Urinary bladder (tissue), 4 donors: ENCODE measurements around the gene COL16A1. TPM values are rescaled to one million over a fixed set of nuclear protein-coding genes. Genes with fewer than 3 reads are reported as not detected.

ENCODE experiments used
- DNase-seq: peaks from one replicate; pipeline ENCODE4 v3.0.0-alpha.2; 2015; ENCODE audit errors: extremely low spot score
- H3K27ac ChIP-seq: one replicate; pipeline ENCODE4 v1.5.1; 2013; ENCODE audit warnings: low read depth, mild to moderate bottlenecking, moderate library complexity
- H3K36me3 ChIP-seq: one replicate; pipeline ENCODE4 v1.6.1; 2013; ENCODE audit warnings: mild to moderate bottlenecking, moderate library complexity; ENCODE audit not compliant: insufficient read depth
- H3K4me1 ChIP-seq: one replicate; pipeline ENCODE4 v1.6.1; 2013; ENCODE audit warnings: mild to moderate bottlenecking, moderate library complexity; ENCODE audit not compliant: insufficient read depth
- H3K4me3 ChIP-seq: one replicate; pipeline ENCODE4 v1.5.1; 2013; ENCODE audit warnings: low read depth, low read length
- WGBS: extraction: QIAGEN DNeasy Blood & Tissue Kit; methylation state at CpG from one replicate; pipeline ENCODE4 v1.1.7; 2013; 5-methylcytosine and 5-hydroxymethylcytosine counted together
- polyA plus RNA-seq: library from polyadenylated mRNA; stranded (reverse); fragments of 200-250 nt; gene quantifications from one replicate; pipeline ENCODE4 v1.2.3, GENCODE V29; 2013
- total RNA-seq: library from RNA; depleted of rRNA; stranded (reverse); fragments of >200 nt; gene quantifications from one replicate; pipeline ENCODE4 v1.2.3, GENCODE V29; 2014
- donor health status: healthy with polysubstance abuse.
- donor health status: healthy.

Gene COL16A1
- total and polyA plus RNA-seq, 2 donors = 166 to 217 TPM

DNA sequence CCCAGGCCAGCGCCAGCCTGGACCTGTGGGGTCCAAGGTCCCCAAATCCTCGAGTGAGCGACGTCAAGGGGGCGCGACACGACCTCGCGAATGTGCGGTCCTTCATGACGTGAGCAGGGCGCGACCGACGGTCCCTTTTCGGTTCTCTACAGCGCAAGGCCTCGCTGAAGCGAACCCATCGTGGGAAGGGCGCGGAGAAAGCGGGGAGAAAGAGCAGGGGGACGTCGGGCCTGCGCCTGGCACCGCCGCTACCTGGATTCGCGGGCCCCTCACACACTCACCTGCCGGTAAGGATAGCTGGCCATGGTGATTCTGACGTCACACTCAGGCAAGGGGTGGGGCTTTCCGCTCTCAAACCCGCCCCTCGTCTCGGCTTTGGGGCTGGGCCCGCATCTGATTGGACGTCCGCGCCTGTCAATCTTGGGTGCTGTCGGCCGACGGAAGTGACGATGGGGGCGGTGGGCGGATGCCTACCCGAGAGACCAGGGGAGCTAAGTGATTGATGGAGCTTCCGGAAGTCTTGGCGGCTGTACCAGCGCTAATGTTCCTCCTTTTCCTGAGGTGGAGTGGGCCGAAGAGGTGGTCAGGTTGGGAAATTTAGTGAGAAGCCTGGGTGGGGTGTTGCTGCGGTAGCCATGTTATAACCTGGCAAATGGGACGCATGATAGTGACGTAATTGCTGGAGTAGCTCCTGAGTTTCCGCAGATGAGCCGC is 59.1 kb downstream of the COL16A1 start, which contains the start of gene PEF1:
Gene PEF1 (minus strand): TSS at position 317 of the 714 bp plus-strand sequence. CDS start 12 bp downstream, at position 305.
- peak; percentile 99 for DNase-seq
- Histone ChIP-seq H3K4me3 (peak within 1 kb of the TSS; percentile 66), H3K4me1 (no peaks in the 10 kb centered on the region), H3K36me3 (no peaks in the 10 kb centered on the region), H3K27ac (peak within 1 kb of the TSS; percentile 98)
- under 1% methylated on average over 56 of the region's 56 CpGs for WGBS

- 4% methylated on average over 18 of the region's 18 CpGs for WGBS
- DNase-seq = no peak
- H3K4me3 ChIP-seq = peak overlapping the region; percentile 66
- H3K36me3 ChIP-seq = no peaks in the 10 kb centered on the region
- H3K4me1 ChIP-seq = no peaks in the 10 kb centered on the region
- peak overlapping the region; percentile 98 for H3K27ac ChIP-seq
Measured at GRCh38 chr1:31643976-31644559, 59.7 kb downstream of the COL16A1 start.

DNA sequence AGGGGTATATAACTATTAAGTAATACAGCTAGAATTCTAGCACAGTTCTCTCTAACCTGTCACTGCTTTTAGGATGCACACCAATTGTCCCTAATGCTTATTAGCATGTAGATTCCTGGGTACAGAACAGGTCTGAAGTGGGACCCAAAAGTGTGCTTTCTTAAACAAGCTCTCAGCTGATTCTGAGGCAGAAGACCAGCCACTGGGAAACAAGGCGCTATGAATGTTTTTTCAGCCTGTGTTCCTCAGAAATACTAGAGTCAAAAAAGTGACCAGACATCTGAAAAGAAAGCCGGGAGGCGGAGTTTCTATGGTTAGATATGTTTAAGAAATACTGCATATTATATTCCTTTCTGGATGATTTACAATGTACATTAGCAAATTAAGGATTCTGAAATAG is 60.9 kb downstream of the COL16A1 start:
- Histone ChIP-seq H3K4me3 (no peak overlapping the region), H3K27ac (no peak overlapping the region), H3K36me3 (no peaks in the 10 kb centered on the region), H3K4me1 (no peaks in the 10 kb centered on the region)
- no peak for DNase-seq
- 90% methylated on average over 3 of the region's 3 CpGs for WGBS

DNA sequence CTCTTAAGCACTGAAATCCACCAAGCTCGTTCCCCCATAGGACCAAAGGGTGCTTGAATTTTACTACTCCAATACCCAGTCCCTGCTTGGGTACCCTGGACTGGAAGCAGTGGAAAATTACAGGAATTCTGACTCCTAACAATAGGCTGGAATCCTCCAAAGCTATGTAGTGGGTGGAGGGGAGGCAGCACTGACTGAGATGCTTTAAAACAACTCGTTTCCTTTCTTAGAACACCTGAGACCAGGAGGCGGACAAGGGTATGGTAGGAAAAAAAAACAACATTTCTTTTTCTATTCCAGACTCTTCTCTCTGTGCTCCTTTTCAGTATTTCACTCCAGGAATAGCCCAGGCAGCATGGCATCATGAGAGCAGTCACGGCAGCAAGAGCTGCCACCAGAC is 61.5 kb downstream of the COL16A1 start:
- H3K4me1 ChIP-seq = no peaks in the 10 kb centered on the region
- WGBS = 86% methylated on average over 4 of the region's 4 CpGs
- H3K27ac ChIP-seq = no peak overlapping the region
- H3K36me3 ChIP-seq = no peaks in the 10 kb centered on the region
- no peak for DNase-seq
- no peak overlapping the region for H3K4me3 ChIP-seq

DNA sequence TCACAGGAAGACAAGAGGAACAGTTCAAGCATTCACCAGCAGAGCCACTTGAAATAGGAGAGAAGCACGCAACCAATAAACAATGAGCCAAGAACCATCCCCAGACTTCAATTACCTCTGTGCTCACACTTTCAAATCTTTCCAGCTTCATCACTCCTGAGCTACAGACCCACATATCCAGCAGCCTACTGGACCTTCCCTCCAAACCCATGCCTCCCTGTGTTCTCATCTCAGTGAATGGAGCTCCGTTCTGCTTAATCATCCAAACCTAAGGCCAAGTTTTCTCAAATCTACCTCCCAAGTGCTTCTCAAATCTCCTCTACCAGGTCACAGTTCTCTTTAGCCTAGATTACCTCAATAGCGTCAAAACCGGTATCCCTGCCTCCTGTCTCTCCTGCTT is 62.9 kb downstream of the COL16A1 start:
- DNase-seq = no peak
- WGBS = 88% methylated on average over 4 of the region's 4 CpGs
- Histone ChIP-seq H3K27ac (no peak overlapping the region), H3K4me3 (no peak overlapping the region), H3K4me1 (no peaks in the 10 kb centered on the region), H3K36me3 (no peaks in the 10 kb centered on the region)

- peaks cover 2% of the 10 kb centered on the region for H3K4me1 ChIP-seq
- no peak for DNase-seq
- no peak overlapping the region for H3K27ac ChIP-seq
- no peaks in the 10 kb centered on the region for H3K36me3 ChIP-seq
- no peak overlapping the region for H3K4me3 ChIP-seq
Measured at GRCh38 chr1:31640179-31640578, 63.6 kb downstream of the COL16A1 start.

DNA sequence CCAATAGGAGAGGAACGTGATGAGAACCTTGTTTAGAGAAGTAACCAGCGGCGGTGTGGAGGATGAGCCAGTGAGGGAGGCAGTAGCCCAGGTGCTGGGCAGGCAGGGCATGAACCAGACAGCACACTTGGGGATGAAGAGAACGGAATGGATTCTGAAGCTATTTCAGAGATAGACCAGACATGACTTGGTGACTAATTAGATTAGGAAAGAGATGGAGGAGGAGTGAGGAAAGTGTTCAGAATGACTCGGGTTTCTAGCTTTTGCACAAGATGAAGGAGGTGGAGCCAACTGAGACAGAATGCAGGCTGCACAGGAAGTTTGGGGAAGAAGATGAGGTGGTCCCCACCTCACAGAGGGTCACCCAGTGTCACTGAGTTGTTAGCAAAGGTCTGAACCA is 64.3 kb downstream of the COL16A1 start:
- Histone ChIP-seq H3K27ac (no peak overlapping the region), H3K4me3 (no peak overlapping the region), H3K4me1 (peaks cover 2% of the 10 kb centered on the region), H3K36me3 (no peaks in the 10 kb centered on the region)
- DNase-seq = no peak
- WGBS = 45% methylated on average over 5 of the region's 5 CpGs

- no peaks in the 10 kb centered on the region for H3K36me3 ChIP-seq
- no peak overlapping the region for H3K27ac ChIP-seq
- no peak overlapping the region for H3K4me3 ChIP-seq
- 53% methylated on average over 5 of the region's 5 CpGs for WGBS
- peaks cover 2% of the 10 kb centered on the region for H3K4me1 ChIP-seq
- DNase-seq = no peak
Measured at GRCh38 chr1:31637915-31638673, 65.7 kb downstream of the COL16A1 start.

- H3K4me3 ChIP-seq = no peak overlapping the region
- no peak for DNase-seq
- peaks cover 2% of the 10 kb centered on the region for H3K4me1 ChIP-seq
- no peak overlapping the region for H3K27ac ChIP-seq
- no peaks in the 10 kb centered on the region for H3K36me3 ChIP-seq
- WGBS = 78% methylated on average over 4 of the region's 4 CpGs
Measured at GRCh38 chr1:31633117-31633516, 70.7 kb downstream of the COL16A1 start.

GRCh38 chr1:31632649-31633048 is 71.2 kb downstream of the COL16A1 start:
- no peak for DNase-seq
- Histone ChIP-seq H3K27ac (no peak overlapping the region), H3K36me3 (no peaks in the 10 kb centered on the region), H3K4me3 (no peak overlapping the region), H3K4me1 (peaks cover 2% of the 10 kb centered on the region)
- WGBS = 95% methylated on average over 3 of the region's 3 CpGs

GRCh38 chr1:31628931-31629556 is 74.8 kb downstream of the COL16A1 start:
- no peak for DNase-seq
- H3K27ac ChIP-seq = no peak overlapping the region
- H3K4me1 ChIP-seq = no peaks in the 10 kb centered on the region
- WGBS = 74% methylated on average over 6 of the region's 6 CpGs
- no peak overlapping the region for H3K4me3 ChIP-seq
- H3K36me3 ChIP-seq = no peaks in the 10 kb centered on the region

- H3K36me3 ChIP-seq = no peaks in the 10 kb centered on the region
- DNase-seq = no peak
- 66% methylated on average over 11 of the region's 11 CpGs for WGBS
Measured at GRCh38 chr1:31627930-31628559, 75.8 kb downstream of the COL16A1 start.

GRCh38 chr1:31627301-31627929 is 76.4 kb downstream of the COL16A1 start:
- H3K4me1 ChIP-seq = no peaks in the 10 kb centered on the region
- H3K4me3 ChIP-seq = no peak overlapping the region
- 54% methylated on average over 13 of the region's 13 CpGs for WGBS
- no peaks in the 10 kb centered on the region for H3K36me3 ChIP-seq
- H3K27ac ChIP-seq = no peak overlapping the region
- DNase-seq = no peak

More at GRCh38 chr1:31627930-31628559, 75.8 kb downstream of the COL16A1 start:
- H3K4me3 ChIP-seq = no peak overlapping the region
- no peaks in the 10 kb centered on the region for H3K4me1 ChIP-seq
- H3K27ac ChIP-seq = no peak overlapping the region
